Measurements from ENCODE around the gene SLC35F3. TPM values are rescaled to one million over a fixed set of nuclear protein-coding genes. Genes with fewer than 3 reads are reported as not detected.

The SLC35F3 gene
- total and polyA plus RNA-seq, 2 experiments from 2014 or later, result 1.0 to 3.2 TPM

DNA sequence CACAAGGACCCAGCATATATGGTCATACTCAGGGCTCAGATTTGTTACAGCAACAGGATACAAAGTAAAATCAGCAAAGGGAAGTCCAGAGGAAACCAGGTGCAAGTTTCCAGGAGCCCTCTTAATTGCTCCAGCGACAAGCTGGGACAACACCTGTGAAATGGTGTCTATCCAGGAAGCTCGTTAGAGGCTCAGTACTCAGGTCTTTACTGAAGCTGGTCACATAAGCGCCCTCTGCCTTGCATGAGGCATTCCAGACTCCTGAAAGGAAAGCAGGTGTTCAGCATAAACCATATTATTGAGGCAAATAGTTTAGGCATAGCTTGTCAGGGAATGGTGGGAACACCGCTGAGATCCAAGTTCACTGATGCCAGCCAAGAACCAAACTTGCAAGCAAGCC is 231.0 kb downstream of the SLC35F3 start (continued):
- TF ChIP-seq, protein P1, sequence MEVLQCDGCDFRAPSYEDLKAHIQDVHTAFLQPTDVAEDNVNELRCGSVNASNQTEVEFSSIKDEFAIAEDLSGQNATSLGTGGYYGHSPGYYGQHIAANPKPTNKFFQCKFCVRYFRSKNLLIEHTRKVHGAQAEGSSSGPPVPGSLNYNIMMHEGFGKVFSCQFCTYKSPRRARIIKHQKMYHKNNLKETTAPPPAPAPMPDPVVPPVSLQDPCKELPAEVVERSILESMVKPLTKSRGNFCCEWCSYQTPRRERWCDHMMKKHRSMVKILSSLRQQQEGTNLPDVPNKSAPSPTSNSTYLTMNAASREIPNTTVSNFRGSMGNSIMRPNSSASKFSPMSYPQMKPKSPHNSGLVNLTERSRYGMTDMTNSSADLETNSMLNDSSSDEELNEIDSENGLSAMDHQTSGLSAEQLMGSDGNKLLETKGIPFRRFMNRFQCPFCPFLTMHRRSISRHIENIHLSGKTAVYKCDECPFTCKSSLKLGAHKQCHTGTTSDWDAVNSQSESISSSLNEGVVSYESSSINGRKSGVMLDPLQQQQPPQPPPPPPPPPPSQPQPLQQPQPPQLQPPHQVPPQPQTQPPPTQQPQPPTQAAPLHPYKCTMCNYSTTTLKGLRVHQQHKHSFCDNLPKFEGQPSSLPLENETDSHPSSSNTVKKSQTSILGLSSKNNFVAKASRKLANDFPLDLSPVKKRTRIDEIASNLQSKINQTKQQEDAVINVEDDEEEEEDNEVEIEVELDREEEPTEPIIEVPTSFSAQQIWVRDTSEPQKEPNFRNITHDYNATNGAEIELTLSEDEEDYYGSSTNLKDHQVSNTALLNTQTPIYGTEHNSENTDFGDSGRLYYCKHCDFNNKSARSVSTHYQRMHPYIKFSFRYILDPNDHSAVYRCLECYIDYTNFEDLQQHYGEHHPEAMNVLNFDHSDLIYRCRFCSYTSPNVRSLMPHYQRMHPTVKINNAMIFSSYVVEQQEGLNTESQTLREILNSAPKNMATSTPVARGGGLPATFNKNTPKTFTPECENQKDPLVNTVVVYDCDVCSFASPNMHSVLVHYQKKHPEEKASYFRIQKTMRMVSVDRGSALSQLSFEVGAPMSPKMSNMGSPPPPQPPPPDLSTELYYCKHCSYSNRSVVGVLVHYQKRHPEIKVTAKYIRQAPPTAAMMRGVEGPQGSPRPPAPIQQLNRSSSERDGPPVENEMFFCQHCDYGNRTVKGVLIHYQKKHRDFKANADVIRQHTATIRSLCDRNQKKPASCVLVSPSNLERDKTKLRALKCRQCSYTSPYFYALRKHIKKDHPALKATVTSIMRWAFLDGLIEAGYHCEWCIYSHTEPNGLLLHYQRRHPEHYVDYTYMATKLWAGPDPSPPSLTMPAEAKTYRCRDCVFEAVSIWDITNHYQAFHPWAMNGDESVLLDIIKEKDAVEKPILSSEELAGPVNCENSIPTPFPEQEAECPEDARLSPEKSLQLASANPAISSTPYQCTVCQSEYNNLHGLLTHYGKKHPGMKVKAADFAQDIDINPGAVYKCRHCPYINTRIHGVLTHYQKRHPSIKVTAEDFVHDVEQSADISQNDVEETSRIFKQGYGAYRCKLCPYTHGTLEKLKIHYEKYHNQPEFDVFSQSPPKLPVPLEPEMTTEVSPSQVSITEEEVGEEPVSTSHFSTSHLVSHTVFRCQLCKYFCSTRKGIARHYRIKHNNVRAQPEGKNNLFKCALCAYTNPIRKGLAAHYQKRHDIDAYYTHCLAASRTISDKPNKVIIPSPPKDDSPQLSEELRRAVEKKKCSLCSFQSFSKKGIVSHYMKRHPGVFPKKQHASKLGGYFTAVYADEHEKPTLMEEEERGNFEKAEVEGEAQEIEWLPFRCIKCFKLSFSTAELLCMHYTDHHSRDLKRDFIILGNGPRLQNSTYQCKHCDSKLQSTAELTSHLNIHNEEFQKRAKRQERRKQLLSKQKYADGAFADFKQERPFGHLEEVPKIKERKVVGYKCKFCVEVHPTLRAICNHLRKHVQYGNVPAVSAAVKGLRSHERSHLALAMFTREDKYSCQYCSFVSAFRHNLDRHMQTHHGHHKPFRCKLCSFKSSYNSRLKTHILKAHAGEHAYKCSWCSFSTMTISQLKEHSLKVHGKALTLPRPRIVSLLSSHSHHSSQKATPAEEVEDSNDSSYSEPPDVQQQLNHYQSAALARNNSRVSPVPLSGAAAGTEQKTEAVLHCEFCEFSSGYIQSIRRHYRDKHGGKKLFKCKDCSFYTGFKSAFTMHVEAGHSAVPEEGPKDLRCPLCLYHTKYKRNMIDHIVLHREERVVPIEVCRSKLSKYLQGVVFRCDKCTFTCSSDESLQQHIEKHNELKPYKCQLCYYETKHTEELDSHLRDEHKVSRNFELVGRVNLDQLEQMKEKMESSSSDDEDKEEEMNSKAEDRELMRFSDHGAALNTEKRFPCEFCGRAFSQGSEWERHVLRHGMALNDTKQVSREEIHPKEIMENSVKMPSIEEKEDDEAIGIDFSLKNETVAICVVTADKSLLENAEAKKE (CRISPR knock-in tag; IDR thresholded peaks at IDR 0.05), result no peak
- TF ChIP-seq ZNF114 (CRISPR knock-in tag; IDR thresholded peaks at IDR 0.05) (no peak), EZH2phosphoT487 (IDR thresholded peaks at IDR 0.05; ENCODE audit: unreplicated experiment) (no peak)

- Mint-ChIP-seq H3K27ac (no peak overlapping the region), H3K9me3 (no peaks in the 10 kb centered on the region), H3K4me1 (no peaks in the 10 kb centered on the region), H3K27me3 (ENCODE audit: insufficient read depth, low read depth, poor library complexity) (peaks cover 2% of the 10 kb centered on the region), H3K36me3 (ENCODE audit: low read depth) (no peaks in the 10 kb centered on the region), H3K4me3 (no peak overlapping the region)
- Histone ChIP-seq H3K79me2 (replicated peaks; ENCODE audit: insufficient read depth) (no peaks in the 10 kb centered on the region), H4K20me1 (replicated peaks; ENCODE audit: insufficient read depth) (no peaks in the 10 kb centered on the region; the same call in 1 of the 2 replicates), H3F3A (replicated peaks; ENCODE audit: low read depth) (no peaks in the 10 kb centered on the region), H3K9me2 (ENCODE audit: insufficient read depth) (no peaks in the 10 kb centered on the region), H3K27ac (ENCODE audit: low read depth) (no peak overlapping the region), H2AFZ (no peak overlapping the region), H3K27me3 (ENCODE audit: insufficient read depth) (no peaks in the 10 kb centered on the region), H3K36me3 (ENCODE audit: insufficient read depth) (no peaks in the 10 kb centered on the region), H3K4me2 (no peak overlapping the region), H3K4me3 (no peak overlapping the region), H3K4me1 (ENCODE audit: insufficient read depth) (no peaks in the 10 kb centered on the region)
- DNase-seq (ENCODE audit: low spot score) (no peak), ATAC-seq (no peak)
- TF ChIP-seq NANOG (IDR thresholded peaks at IDR 0.05; ENCODE audit: borderline replicate concordance), result no peak
- no peak for TF ChIP-seq JUNB (IDR thresholded peaks at IDR 0.05; ENCODE audit: unreplicated experiment)
- TF ChIP-seq, protein P1 (CRISPR knock-in tag; IDR thresholded peaks at IDR 0.05), result no peak
- no peak for TF ChIP-seq CREB1 (CRISPR knock-in tag; IDR thresholded peaks at IDR 0.05; ENCODE audit: low read depth)
- no peak for TF ChIP-seq ZNF331 (CRISPR knock-in tag; IDR thresholded peaks at IDR 0.05; ENCODE audit: low read depth)
- TF ChIP-seq EZH2phosphoT487 (IDR thresholded peaks at IDR 0.05; ENCODE audit: unreplicated experiment), result no peak
These were observed 231.6 kb downstream of the SLC35F3 start for GRCh38 chr1:234136073-234136472.
